GM18507 (cell line): Measurements from ENCODE around the gene KNG1.

Experiments
- DNase-seq: peaks from one replicate; pipeline ENCODE4 v3.0.0; 2011; ENCODE audit warnings: low read depth; ENCODE audit not compliant: insufficient read length; ENCODE audit errors: extremely low spot score
- FAIRE-seq: peaks from 2 replicates; lab custom pipeline; 2011; peaks lifted over from hg19 to GRCh38; lab: Jason Lieb, UNC

The KNG1 gene

GRCh38 chr3:186790261-186790981 lies 73.3 kb downstream of the KNG1 start:
- DNase-seq = no peak
- peak; percentile 73 for FAIRE-seq
